Measurements from ENCODE around the gene GPC6.

DNA sequence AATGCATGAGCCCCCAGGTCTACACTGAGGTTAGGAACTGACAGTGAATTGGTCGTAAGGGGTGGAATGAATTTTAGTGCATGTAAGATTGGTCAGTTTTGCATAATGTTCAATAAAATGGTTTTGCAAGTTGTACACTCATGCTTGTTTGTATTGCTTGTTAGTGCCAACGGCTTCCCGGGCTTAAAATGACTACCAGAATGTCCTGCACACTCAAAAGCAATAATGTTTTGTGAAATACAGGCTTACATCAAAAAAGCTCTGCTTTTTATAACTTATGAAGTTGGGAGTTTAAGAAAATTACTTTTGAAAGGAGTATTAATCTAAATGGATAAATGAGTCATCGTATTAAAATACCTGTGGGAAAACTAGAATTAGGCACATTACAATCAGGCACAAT is 112.9 kb downstream of the GPC6 start:
- TF ChIP-seq, protein P1, sequence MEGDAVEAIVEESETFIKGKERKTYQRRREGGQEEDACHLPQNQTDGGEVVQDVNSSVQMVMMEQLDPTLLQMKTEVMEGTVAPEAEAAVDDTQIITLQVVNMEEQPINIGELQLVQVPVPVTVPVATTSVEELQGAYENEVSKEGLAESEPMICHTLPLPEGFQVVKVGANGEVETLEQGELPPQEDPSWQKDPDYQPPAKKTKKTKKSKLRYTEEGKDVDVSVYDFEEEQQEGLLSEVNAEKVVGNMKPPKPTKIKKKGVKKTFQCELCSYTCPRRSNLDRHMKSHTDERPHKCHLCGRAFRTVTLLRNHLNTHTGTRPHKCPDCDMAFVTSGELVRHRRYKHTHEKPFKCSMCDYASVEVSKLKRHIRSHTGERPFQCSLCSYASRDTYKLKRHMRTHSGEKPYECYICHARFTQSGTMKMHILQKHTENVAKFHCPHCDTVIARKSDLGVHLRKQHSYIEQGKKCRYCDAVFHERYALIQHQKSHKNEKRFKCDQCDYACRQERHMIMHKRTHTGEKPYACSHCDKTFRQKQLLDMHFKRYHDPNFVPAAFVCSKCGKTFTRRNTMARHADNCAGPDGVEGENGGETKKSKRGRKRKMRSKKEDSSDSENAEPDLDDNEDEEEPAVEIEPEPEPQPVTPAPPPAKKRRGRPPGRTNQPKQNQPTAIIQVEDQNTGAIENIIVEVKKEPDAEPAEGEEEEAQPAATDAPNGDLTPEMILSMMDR (conservative IDR thresholded peaks at IDR 0.05; ENCODE audit: low read length) = no peak
- TF ChIP-seq EZH2phosphoT487 (IDR thresholded peaks at IDR 0.05; ENCODE audit: borderline replicate concordance) = no peak
